Natural killer cell (primary cell): ENCODE results near the gene ZNF778. TPM values are rescaled to one million over a fixed set of nuclear protein-coding genes. Genes with fewer than 3 reads are reported as not detected.

ENCODE experiments used
- ATAC-seq, 3 donors: fragments of 150-1000 bp in 2 of 3; fragments of 200-7000 bp in 1 of 3; cut with Tn5 transposase; 1 replicate in 1 of 3; 2 replicates in 2 of 3; pipeline ENCODE4 v1.10.0; 2021; ENCODE audit warnings: mild to moderate bottlenecking in 2 of 3, moderate library complexity in 2 of 3
- DNase-seq, 2 donors: peaks; one replicate each; pipeline versions ENCODE4 v3.0.0 to v3.0.0-alpha.2; 2013 to 2021; ENCODE audit warnings: mixed read lengths in 1 of 2
- H3K27ac ChIP-seq: one replicate; pipeline ENCODE4 v1.5.1; 2013; ENCODE audit warnings: mild to moderate bottlenecking, low read length
- H3K27me3 ChIP-seq: one replicate; pipeline ENCODE4 v1.6.1; 2013; ENCODE audit warnings: low read length; ENCODE audit not compliant: control insufficient read depth, insufficient read depth
- H3K36me3 ChIP-seq: one replicate; pipeline ENCODE4 v1.6.1; 2013; ENCODE audit warnings: low read length; ENCODE audit not compliant: control insufficient read depth, insufficient read depth
- H3K4me1 ChIP-seq: one replicate; pipeline ENCODE4 v1.6.1; 2013; ENCODE audit warnings: low read length; ENCODE audit not compliant: control insufficient read depth, insufficient read depth
- H3K4me3 ChIP-seq: one replicate; pipeline ENCODE4 v1.5.1; 2013; ENCODE audit warnings: low read length
- H3K9me3 ChIP-seq: one replicate; pipeline ENCODE4 v1.6.1; 2013; ENCODE audit warnings: low read length; ENCODE audit not compliant: control insufficient read depth, insufficient read depth
- H3K27ac Mint-ChIP-seq, 2 donors: one replicate each; pipeline ENCODE4 v1.8.0; 2022; ENCODE audit warnings: mild to moderate bottlenecking in 2 of 2, mixed read lengths in 2 of 2, moderate library complexity in 1 of 2
- H3K27me3 Mint-ChIP-seq, 2 donors: one replicate each; pipeline ENCODE4 v1.8.0; 2022; ENCODE audit warnings: low read depth in 2 of 2, mixed read lengths in 2 of 2
- H3K36me3 Mint-ChIP-seq: one replicate; pipeline ENCODE4 v1.8.0; 2022; ENCODE audit warnings: mixed read lengths
- H3K4me1 Mint-ChIP-seq, 2 donors: one replicate each; pipeline ENCODE4 v1.8.0; 2022; ENCODE audit warnings: mixed read lengths in 2 of 2
- H3K4me3 Mint-ChIP-seq: one replicate; pipeline ENCODE4 v1.8.0; 2022; ENCODE audit warnings: mild to moderate bottlenecking, moderate library complexity, mixed read lengths
- H3K9me3 Mint-ChIP-seq, 2 donors: one replicate each; pipeline ENCODE4 v1.8.0; 2022; ENCODE audit warnings: mixed read lengths in 2 of 2
- CTCF ChIP-seq: fragments of 200-600 bp; IDR thresholded peaks from one replicate; pipeline ENCODE4 v1.8.0; 2022; ENCODE audit warnings: antibody characterized with exemption
- WGBS: methylation state at CpG from one replicate; pipeline ENCODE4 v1.1.7; 2013; ENCODE audit warnings: missing lambda C conversion rate; ENCODE audit not compliant: insufficient coverage; 5-methylcytosine and 5-hydroxymethylcytosine counted together
- intact Hi-C: fragments of 100-400 bp; cut with micrococcal nuclease; formaldehyde crosslinking; loops from one replicate; pipeline ENCODE4 v1.14.2; 2022
- total RNA-seq, 4 donors: library from RNA; stranded (reverse); fragments of 120-200 nt in 1 of 4; gene quantifications; one replicate each; pipeline versions ENCODE4 v1.2.3 to v1.2.4, GENCODE V29; 2013 to 2022

ZNF778 gene
- total RNA-seq, 3 donors from 2014 or later (not counting 1 experiment from before 2014, with no cell fraction given): 7.0 to 14.1 (median 11.8) TPM

- H3K9me3 Mint-ChIP-seq: no peaks in the 10 kb centered on the region
- Histone ChIP-seq H3K4me1 (peaks cover 18% of the 10 kb centered on the region), H3K27ac (no peak overlapping the region), H3K27me3 (peaks cover 17% of the 10 kb centered on the region), H3K9me3 (no peaks in the 10 kb centered on the region), H3K36me3 (no peaks in the 10 kb centered on the region), H3K4me3 (no peak overlapping the region)
- intact Hi-C loops: no loop called here
- H3K27me3 Mint-ChIP-seq: peaks cover 0 to 4% of the 10 kb centered on the region in 2 donors
- no peaks in the 10 kb centered on the region for H3K4me1 Mint-ChIP-seq
- H3K4me3 Mint-ChIP-seq: no peak overlapping the region
- no peak for TF ChIP-seq CTCF
- no peak overlapping the region for H3K27ac Mint-ChIP-seq
- H3K36me3 Mint-ChIP-seq: no peaks in the 10 kb centered on the region
- 93% methylated on average over 21 of the region's 21 CpGs for WGBS
- peak in 1 of 2 donors; percentile 12 for DNase-seq
- ATAC-seq: no peak
Measured at GRCh38 chr16:89195521-89196171, 21.9 kb upstream of the ZNF778 start.

DNA sequence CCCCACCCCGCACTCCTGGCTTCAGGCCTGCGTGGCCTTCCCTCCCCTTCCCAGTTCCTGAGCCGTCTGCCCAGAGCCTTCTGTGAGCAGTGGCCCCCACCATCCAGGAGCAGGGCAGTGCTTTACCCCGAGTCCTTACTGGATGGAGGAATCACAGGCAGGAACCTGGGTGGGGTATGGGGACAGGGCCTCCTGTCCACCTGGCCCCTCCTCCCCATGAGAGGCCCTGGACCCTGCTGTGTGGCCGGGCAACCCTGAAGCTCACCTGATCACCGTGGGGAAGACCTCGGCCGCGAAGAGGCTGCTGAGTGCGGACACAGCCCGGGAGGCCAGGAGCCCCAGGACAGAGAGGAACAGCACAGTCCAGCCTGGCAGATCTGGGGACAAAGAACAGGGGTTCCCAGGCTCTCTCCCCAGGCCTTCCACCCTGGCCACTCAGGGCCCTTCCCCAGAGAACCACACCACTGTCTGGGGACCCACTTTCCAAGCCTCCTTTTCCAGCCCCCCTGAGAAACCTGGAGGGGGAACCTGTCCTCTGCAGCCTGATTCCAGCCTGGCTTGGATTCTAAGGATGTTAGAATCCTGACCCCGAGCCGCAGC is 20.4 kb upstream of the ZNF778 start:
- H3K4me1 ChIP-seq: peaks cover 24% of the 10 kb centered on the region
- intact Hi-C loops: no loop called here
- no peaks in the 10 kb centered on the region for H3K36me3 Mint-ChIP-seq
- peaks cover 0 to 4% of the 10 kb centered on the region in 2 donors for H3K27me3 Mint-ChIP-seq
- no peak overlapping the region for H3K27ac Mint-ChIP-seq
- no peaks in the 10 kb centered on the region for H3K36me3 ChIP-seq
- TF ChIP-seq CTCF: no peak
- no peak overlapping the region for H3K4me3 ChIP-seq
- peaks cover 18% of the 10 kb centered on the region for H3K27me3 ChIP-seq
- H3K4me3 Mint-ChIP-seq: no peak overlapping the region
- no peak overlapping the region for H3K27ac ChIP-seq
- WGBS: 94% methylated on average over 13 of the region's 13 CpGs
- H3K9me3 Mint-ChIP-seq: no peaks in the 10 kb centered on the region
- H3K9me3 ChIP-seq: no peaks in the 10 kb centered on the region
- DNase-seq (no peak), ATAC-seq (no peak)
- no peaks in the 10 kb centered on the region for H3K4me1 Mint-ChIP-seq

DNA sequence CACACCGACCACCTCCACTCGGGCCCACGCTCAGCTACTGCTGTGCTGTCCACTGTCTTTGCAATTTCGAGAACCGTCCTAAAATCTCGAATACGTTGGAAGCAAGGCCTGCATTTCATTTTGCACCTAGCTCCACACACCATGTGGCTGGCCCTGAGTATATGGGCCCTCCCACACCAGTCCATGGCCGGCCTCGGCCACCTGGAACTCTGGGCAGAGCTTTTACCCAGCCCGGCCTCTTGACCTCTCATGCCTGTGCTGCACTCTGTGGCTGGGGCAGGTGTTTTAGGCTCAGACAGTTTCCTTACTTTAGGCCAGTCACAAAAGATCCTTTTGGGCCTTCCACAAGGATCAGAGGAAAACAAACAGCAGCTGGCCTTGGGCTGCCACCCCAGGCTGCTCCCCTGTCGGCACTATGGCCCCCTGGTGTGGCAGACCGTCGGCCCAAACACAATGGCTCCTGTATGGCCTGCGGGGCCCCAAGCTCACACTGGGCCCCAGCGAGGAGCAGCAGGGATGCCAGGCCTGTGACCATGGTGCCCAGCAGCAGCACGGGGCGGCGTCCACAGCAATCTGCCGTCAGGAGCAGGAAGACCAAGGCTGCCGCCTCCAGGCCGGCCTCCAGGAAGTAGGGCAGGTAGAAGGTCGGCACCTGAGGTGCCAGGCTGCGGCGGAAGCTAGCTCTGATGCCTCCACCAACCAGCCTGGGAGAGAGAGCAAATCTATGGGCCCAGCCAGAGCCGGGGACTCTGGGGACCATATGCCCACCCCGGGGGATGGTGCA is 19.7 kb upstream of the ZNF778 start:
- peaks cover 22% of the 10 kb centered on the region for H3K4me1 ChIP-seq
- no peaks in the 10 kb centered on the region for H3K9me3 Mint-ChIP-seq
- H3K27me3 Mint-ChIP-seq: peaks cover 4 to 8% of the 10 kb centered on the region in 2 donors
- no peak overlapping the region for H3K27ac ChIP-seq
- no peak overlapping the region for H3K27ac Mint-ChIP-seq
- ATAC-seq (no peak), DNase-seq (no peak)
- no peak overlapping the region for H3K4me3 ChIP-seq
- H3K27me3 ChIP-seq: peaks cover 21% of the 10 kb centered on the region
- TF ChIP-seq CTCF: no peak
- H3K36me3 Mint-ChIP-seq: no peaks in the 10 kb centered on the region
- H3K4me1 Mint-ChIP-seq: peaks cover 2 to 3% of the 10 kb centered on the region in 2 donors
- no peaks in the 10 kb centered on the region for H3K36me3 ChIP-seq
- intact Hi-C loops: no loop called here
- peaks cover 3% of the 10 kb centered on the region for H3K9me3 ChIP-seq
- H3K4me3 Mint-ChIP-seq: no peak overlapping the region
- WGBS: 92% methylated on average over 26 of the region's 26 CpGs
